PC-9 (cell line): ENCODE data around the gene EEF2K. TPM values are rescaled to one million over a fixed set of nuclear protein-coding genes. Genes with fewer than 3 reads are reported as not detected.

Experiments
- BruUV-seq: library from RNA; stranded (reverse); fragments of 400-500 nt; replicated peaks from 2 replicates; lab custom pipeline; 2021; lab: Mats Ljungman, UMichigan
- CTCF ChIA-PET: fragments of 300-600 bp; sonication (Branson Sonifier 250); formaldehyde crosslinking; loops from one replicate; lab custom pipeline; 2022; ENCODE audit warnings: antibody characterized with exemption; lab: Charles Lee
- POLR2A ChIA-PET: fragments of 300-600 bp; sonication (Branson Sonifier 250); formaldehyde crosslinking; loops from one replicate; lab custom pipeline; 2022; ENCODE audit warnings: antibody characterized with exemption; ENCODE audit not compliant: unreplicated experiment; lab: Charles Lee
- DNase-seq, 2 experiments: peaks; one replicate each; pipeline versions ENCODE4 v3.0.0 to v3.0.0-alpha.2; 2015 to 2022; ENCODE audit warnings: mixed read lengths in 1 of 2
- H2AFZ ChIP-seq: fragments of 200-600 bp; sonication (generic); 2 replicates; pipeline ENCODE4 v1.8.1; 2017; ENCODE audit warnings: antibody characterized with exemption
- H3F3A ChIP-seq: fragments of 200-600 bp; sonication (generic); 2 replicates; pipeline ENCODE4 v1.8.1; 2017; ENCODE audit warnings: antibody characterized with exemption, mild to moderate bottlenecking, low read depth; ENCODE audit not compliant: insufficient read depth
- H3K27ac ChIP-seq: fragments of 200-600 bp; sonication (generic); 2 replicates; pipeline ENCODE4 v1.6.1; 2016; ENCODE audit warnings: mixed run types
- H3K27me3 ChIP-seq: fragments of 200-600 bp; sonication (generic); 2 replicates; pipeline ENCODE4 v1.6.1; 2016; ENCODE audit warnings: low read depth, mixed run types; ENCODE audit not compliant: insufficient read depth
- H3K36me3 ChIP-seq: fragments of 200-600 bp; sonication (generic); 2 replicates; pipeline ENCODE4 v1.6.1; 2016; ENCODE audit warnings: low read depth, mixed run types
- H3K4me1 ChIP-seq: fragments of 200-600 bp; sonication (generic); replicated peaks from 2 replicates; pipeline ENCODE4 v1.6.1; 2016; ENCODE audit warnings: mixed run types; ENCODE audit not compliant: insufficient read depth
- H3K4me2 ChIP-seq: fragments of 200-600 bp; sonication (generic); 2 replicates; pipeline ENCODE4 v1.6.1; 2017; ENCODE audit warnings: mixed run types
- H3K4me3 ChIP-seq: fragments of 200-600 bp; sonication (generic); 2 replicates; pipeline ENCODE4 v1.6.1; 2016; ENCODE audit warnings: mixed run types
- H3K79me2 ChIP-seq: fragments of 200-600 bp; sonication (generic); 2 replicates; pipeline ENCODE4 v1.6.1; 2017; ENCODE audit warnings: low read depth, mixed run types
- H3K9me2 ChIP-seq: fragments of 200-600 bp; sonication (generic); 2 replicates; pipeline ENCODE4 v1.8.1; 2017; ENCODE audit warnings: mild to moderate bottlenecking; ENCODE audit not compliant: insufficient read depth
- H3K9me3 ChIP-seq: fragments of 200-600 bp; sonication (generic); 2 replicates; pipeline ENCODE4 v1.8.1; 2016; ENCODE audit warnings: low read depth; ENCODE audit not compliant: insufficient read depth
- H4K20me1 ChIP-seq: fragments of 200-600 bp; sonication (generic); 2 replicates; pipeline ENCODE4 v1.8.1; 2017; ENCODE audit not compliant: insufficient read depth
- EZH2 ChIP-seq: fragments of 200-600 bp; sonication (generic); IDR thresholded peaks from 2 replicates; pipeline ENCODE4 v1.8.0; 2017; ENCODE audit warnings: antibody characterized with exemption, low read depth
- intact Hi-C: fragments of 100-400 bp; cut with micrococcal nuclease; formaldehyde crosslinking; loops from one replicate; pipeline ENCODE4 v1.10.0; 2022; ENCODE audit not compliant: unreplicated experiment
- total RNA-seq: library from RNA; stranded (reverse); gene quantifications from 2 replicates; pipeline ENCODE4 v1.2.3, GENCODE V29; 2021
- TF ChIP-seq, protein P1 (sequence below): fragments of 200-600 bp; sonication (generic); conservative IDR thresholded peaks from 2 replicates; pipeline ENCODE4 v1.6.1; 2017; ENCODE audit warnings: mixed run types, antibody characterized with exemption, mild to moderate bottlenecking, moderate library complexity

The EEF2K gene
- total RNA-seq, 1 experiment from 2014 or later = 29.8 TPM

DNA sequence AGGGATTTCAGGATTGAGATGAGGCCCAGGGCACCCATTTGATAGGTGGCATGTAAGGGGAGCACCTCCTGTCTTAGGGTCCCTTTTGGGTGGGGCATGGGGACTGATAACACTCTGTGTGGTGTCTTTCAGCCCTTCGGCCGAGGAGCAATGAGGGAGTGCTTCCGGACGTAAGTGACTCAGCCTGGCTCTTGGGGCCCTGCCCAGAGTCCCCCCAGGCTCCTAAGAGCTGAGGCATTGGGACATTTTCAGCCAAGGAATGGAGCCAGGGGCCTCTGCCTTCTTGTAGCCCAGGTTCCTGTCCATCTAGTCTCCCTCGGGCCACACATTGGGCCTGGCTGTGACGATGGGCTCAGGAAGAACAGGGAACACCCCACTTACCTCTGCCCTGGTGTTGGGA, 44.4 kb downstream of the EEF2K start:
- Histone ChIP-seq H3F3A (no peaks in the 10 kb centered on the region), H3K79me2 (no peaks in the 10 kb centered on the region), H3K9me3 (no peaks in the 10 kb centered on the region; the same call in 1 of the 2 replicates), H3K27ac (no peak overlapping the region), H3K36me3 (peaks cover 8% of the 10 kb centered on the region), H3K4me1 (no peaks in the 10 kb centered on the region), H4K20me1 (no peaks in the 10 kb centered on the region), H3K27me3 (no peaks in the 10 kb centered on the region), H3K4me3 (no peak overlapping the region), H3K4me2 (no peak overlapping the region), H3K9me2 (no peaks in the 10 kb centered on the region), H2AFZ (no peak overlapping the region)
- ChIA-PET POLR2A (no interaction called here), CTCF (no interaction called here)
- TF ChIP-seq, protein P1, sequence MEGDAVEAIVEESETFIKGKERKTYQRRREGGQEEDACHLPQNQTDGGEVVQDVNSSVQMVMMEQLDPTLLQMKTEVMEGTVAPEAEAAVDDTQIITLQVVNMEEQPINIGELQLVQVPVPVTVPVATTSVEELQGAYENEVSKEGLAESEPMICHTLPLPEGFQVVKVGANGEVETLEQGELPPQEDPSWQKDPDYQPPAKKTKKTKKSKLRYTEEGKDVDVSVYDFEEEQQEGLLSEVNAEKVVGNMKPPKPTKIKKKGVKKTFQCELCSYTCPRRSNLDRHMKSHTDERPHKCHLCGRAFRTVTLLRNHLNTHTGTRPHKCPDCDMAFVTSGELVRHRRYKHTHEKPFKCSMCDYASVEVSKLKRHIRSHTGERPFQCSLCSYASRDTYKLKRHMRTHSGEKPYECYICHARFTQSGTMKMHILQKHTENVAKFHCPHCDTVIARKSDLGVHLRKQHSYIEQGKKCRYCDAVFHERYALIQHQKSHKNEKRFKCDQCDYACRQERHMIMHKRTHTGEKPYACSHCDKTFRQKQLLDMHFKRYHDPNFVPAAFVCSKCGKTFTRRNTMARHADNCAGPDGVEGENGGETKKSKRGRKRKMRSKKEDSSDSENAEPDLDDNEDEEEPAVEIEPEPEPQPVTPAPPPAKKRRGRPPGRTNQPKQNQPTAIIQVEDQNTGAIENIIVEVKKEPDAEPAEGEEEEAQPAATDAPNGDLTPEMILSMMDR = no peak
- TF ChIP-seq EZH2 = no peak
- BruUV-seq = no TSS peak
- intact Hi-C loops = no loop called here
- no peak for DNase-seq

DNA sequence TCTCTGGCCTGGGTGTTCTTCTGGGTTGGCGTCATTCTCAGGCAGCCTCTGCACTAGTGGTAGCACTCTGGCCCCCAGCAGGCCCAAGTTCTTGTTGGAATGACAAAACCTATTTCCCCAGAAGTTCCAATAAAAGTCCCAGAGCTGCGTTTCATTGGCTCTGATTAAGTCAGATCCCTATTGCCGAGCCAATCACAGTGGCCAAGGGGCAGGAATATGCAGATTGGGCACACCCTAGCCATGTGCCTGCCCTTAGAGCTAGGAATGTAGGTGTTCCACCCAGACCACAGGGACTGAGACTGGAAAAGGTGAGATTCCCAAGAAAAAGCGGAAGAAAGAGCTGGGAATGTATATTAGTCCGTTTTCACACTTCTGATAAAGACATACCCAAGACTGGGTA, 46.2 kb downstream of the EEF2K start:
- CTCF ChIA-PET = no interaction called here
- POLR2A ChIA-PET = no interaction called here

DNA sequence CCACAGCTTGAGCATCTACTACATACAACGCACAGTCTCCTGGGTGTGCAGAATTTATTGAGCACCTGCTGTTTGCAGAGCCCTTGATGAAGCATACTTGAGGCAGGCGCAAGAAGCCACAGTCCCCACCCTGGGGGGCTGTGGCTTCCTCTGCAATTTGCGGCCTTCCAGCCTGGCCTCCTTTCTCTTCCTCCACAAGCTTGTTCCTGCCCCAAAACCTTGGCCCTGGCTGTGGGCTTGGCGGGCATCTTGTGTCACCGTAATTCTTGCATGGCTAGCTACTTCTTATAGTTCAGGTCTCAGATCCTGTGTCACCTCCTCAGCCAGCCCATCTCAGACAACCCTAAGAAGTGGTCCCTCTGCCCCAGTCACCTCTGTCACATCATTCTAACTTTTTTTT, 47.2 kb downstream of the EEF2K start:
- no TSS peak for BruUV-seq
- no peak for DNase-seq
- intact Hi-C loops = no loop called here
- H3K79me2 ChIP-seq = no peaks in the 10 kb centered on the region
- no peaks in the 10 kb centered on the region for H3K9me2 ChIP-seq
- CTCF ChIA-PET = no interaction called here
- POLR2A ChIA-PET = interaction anchor here (0.6 kb wide), 1 partner anchor 12 kb away, joined by 5 read pairs; no protein-coding TSS in a partner anchor
- H3K4me2 ChIP-seq = no peak overlapping the region
- no peaks in the 10 kb centered on the region for H4K20me1 ChIP-seq
- H3K27me3 ChIP-seq = no peaks in the 10 kb centered on the region
- TF ChIP-seq, protein P1 = no peak
- no peak for TF ChIP-seq EZH2
- peaks cover 8% of the 10 kb centered on the region for H3K36me3 ChIP-seq
- H3K4me3 ChIP-seq = no peak overlapping the region
- H3K27ac ChIP-seq = no peak overlapping the region
- no peak overlapping the region for H2AFZ ChIP-seq
- H3K9me3 ChIP-seq = no peaks in the 10 kb centered on the region; the same call in 1 of the 2 replicates
- H3F3A ChIP-seq = no peaks in the 10 kb centered on the region
- H3K4me1 ChIP-seq = no peaks in the 10 kb centered on the region

More for the DNA sequence above, 46.2 kb downstream of the EEF2K start:
- Histone ChIP-seq H3K4me1 (no peaks in the 10 kb centered on the region), H3K4me2 (no peak overlapping the region), H3K27me3 (no peaks in the 10 kb centered on the region), H3F3A (no peaks in the 10 kb centered on the region), H4K20me1 (no peaks in the 10 kb centered on the region), H3K4me3 (no peak overlapping the region), H3K27ac (no peak overlapping the region), H3K9me3 (no peaks in the 10 kb centered on the region; the same call in 1 of the 2 replicates), H3K36me3 (peaks cover 8% of the 10 kb centered on the region), H3K79me2 (no peaks in the 10 kb centered on the region), H3K9me2 (no peaks in the 10 kb centered on the region), H2AFZ (no peak overlapping the region)
- DNase-seq = no peak
- no peak for TF ChIP-seq EZH2
- TF ChIP-seq, protein P1 = no peak
- BruUV-seq = no TSS peak
- intact Hi-C loops = no loop called here
